ENCODE data around the gene SLC3A2.

The SLC3A2 gene

DNA sequence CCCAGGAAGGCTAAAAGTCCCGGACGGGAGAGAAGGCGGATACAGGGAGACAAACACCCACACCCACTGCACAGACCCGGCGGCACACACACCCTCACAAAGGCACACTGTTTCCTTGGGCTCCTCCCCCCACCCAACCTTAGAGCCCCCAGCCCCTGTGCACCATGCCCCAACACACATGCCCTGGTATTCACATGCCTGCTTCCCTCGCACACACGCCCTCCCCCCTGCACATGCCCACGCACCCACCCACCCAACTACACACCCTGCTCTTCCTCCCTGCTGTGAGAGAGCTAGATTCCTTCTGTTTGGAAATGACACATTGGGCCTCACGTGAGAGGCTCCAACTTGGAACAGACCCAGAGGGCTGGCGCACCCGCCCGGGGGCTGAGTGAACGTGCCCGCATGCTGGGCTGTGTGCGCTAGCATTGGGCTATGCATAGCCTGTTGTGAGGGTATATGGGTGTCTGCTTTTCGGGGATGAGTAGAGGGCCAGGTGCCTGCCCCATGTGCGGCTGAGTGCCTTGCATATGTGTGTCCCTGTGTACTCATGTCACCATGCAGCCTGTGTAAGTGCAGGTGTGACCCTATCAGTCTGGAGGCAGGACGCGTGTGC, 41.0 kb downstream of the SLC3A2 start:
- TF ChIP-seq, protein P1, sequence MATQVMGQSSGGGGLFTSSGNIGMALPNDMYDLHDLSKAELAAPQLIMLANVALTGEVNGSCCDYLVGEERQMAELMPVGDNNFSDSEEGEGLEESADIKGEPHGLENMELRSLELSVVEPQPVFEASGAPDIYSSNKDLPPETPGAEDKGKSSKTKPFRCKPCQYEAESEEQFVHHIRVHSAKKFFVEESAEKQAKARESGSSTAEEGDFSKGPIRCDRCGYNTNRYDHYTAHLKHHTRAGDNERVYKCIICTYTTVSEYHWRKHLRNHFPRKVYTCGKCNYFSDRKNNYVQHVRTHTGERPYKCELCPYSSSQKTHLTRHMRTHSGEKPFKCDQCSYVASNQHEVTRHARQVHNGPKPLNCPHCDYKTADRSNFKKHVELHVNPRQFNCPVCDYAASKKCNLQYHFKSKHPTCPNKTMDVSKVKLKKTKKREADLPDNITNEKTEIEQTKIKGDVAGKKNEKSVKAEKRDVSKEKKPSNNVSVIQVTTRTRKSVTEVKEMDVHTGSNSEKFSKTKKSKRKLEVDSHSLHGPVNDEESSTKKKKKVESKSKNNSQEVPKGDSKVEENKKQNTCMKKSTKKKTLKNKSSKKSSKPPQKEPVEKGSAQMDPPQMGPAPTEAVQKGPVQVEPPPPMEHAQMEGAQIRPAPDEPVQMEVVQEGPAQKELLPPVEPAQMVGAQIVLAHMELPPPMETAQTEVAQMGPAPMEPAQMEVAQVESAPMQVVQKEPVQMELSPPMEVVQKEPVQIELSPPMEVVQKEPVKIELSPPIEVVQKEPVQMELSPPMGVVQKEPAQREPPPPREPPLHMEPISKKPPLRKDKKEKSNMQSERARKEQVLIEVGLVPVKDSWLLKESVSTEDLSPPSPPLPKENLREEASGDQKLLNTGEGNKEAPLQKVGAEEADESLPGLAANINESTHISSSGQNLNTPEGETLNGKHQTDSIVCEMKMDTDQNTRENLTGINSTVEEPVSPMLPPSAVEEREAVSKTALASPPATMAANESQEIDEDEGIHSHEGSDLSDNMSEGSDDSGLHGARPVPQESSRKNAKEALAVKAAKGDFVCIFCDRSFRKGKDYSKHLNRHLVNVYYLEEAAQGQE (IDR thresholded peaks at IDR 0.05; ENCODE audit: insufficient read depth in 1 of 2, low read depth in 2 of 2, low read length in 2 of 2) = no peak
- TF ChIP-seq SIN3A (IDR thresholded peaks at IDR 0.05; ENCODE audit: borderline replicate concordance, insufficient read depth, low read length) (no peak), FOXP2 (optimal IDR thresholded peaks at IDR 0.05; ENCODE audit: borderline replicate concordance, extremely low read depth, extremely low read length, insufficient read depth) (no peak), POLR2AphosphoS5 (IDR thresholded peaks at IDR 0.05; ENCODE audit: low read depth, low read length) (no peak), TAF1 (IDR thresholded peaks at IDR 0.05; ENCODE audit: borderline replicate concordance, insufficient read depth, low read length) (no peak)

DNA sequence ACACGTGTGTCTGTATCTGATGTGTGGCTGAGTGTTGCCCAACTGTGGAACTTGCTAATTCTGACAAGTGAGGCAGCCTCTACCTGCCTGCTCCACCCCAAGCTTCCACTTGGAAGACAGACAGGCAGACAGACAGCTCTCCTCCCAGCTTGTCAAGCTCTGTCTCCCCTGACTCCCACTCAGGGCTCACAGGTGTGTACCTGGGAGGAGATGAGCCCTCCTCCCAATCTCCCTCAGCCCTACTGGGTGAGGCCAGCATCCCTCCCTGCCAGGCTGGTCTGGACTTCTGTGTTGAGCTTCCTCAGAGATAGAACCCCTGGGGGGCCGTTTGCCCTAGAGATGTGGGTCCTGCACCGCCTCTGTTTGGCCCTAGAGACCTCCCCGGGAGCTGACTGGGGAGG, 41.5 kb downstream of the SLC3A2 start:
- TF ChIP-seq, protein P1 (IDR thresholded peaks at IDR 0.05; ENCODE audit: insufficient read depth in 1 of 2, low read depth in 2 of 2, low read length in 2 of 2) = no peak
- TF ChIP-seq TAF1 (IDR thresholded peaks at IDR 0.05; ENCODE audit: borderline replicate concordance, insufficient read depth, low read length) (no peak), SIN3A (IDR thresholded peaks at IDR 0.05; ENCODE audit: borderline replicate concordance, insufficient read depth, low read length) (no peak), FOXP2 (optimal IDR thresholded peaks at IDR 0.05; ENCODE audit: borderline replicate concordance, extremely low read depth, extremely low read length, insufficient read depth) (no peak), POLR2AphosphoS5 (IDR thresholded peaks at IDR 0.05; ENCODE audit: low read depth, low read length) (no peak)

DNA sequence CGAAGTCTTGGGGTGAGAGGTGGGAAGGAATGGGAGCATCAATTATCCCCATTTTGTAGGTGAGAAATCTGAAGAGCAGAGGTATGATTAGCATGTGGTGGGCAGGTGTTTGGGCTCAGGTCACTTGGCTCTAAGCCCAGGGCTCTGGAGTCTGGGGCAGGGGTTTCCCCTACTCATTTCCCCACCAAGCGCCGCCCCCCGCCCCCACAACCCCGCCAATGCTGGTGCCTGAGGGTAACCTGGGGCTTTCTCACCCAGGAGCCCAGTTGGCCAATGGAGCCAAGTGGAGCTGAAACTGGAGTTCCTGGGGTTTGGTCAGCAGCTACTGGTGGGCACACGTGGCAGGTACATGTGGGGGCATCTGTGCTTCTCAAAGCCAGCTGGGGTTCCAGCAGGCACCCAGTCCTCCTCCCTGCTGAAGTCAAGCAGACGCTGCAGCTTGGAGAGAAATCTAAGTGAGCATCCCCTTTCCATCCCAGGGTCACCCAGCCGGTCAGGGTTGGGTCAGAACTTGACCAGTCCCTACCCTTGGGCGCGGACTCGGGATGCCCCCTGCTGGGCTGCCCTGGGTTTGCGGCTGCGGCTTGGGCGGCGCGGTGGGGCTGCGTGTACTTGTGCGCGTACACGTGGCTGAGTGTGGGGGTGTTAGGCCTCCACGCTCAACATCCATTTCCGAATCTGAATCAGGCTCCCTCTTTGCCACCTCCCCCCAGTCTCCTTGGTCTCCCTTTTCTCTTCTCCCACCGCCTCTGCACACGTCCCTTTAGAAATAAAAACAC, 42.1 kb downstream of the SLC3A2 start:
- TF ChIP-seq, protein P1 (IDR thresholded peaks at IDR 0.05; ENCODE audit: insufficient read depth in 1 of 2, low read depth in 2 of 2, low read length in 2 of 2) = no peak
- no peak for TF ChIP-seq SIN3A (IDR thresholded peaks at IDR 0.05; ENCODE audit: borderline replicate concordance, insufficient read depth, low read length)
- no peak for TF ChIP-seq POLR2AphosphoS5 (IDR thresholded peaks at IDR 0.05; ENCODE audit: low read depth, low read length)
- TF ChIP-seq FOXP2 (optimal IDR thresholded peaks at IDR 0.05; ENCODE audit: borderline replicate concordance, extremely low read depth, extremely low read length, insufficient read depth) = no peak
- TF ChIP-seq TAF1 (IDR thresholded peaks at IDR 0.05; ENCODE audit: borderline replicate concordance, insufficient read depth, low read length) = no peak

DNA sequence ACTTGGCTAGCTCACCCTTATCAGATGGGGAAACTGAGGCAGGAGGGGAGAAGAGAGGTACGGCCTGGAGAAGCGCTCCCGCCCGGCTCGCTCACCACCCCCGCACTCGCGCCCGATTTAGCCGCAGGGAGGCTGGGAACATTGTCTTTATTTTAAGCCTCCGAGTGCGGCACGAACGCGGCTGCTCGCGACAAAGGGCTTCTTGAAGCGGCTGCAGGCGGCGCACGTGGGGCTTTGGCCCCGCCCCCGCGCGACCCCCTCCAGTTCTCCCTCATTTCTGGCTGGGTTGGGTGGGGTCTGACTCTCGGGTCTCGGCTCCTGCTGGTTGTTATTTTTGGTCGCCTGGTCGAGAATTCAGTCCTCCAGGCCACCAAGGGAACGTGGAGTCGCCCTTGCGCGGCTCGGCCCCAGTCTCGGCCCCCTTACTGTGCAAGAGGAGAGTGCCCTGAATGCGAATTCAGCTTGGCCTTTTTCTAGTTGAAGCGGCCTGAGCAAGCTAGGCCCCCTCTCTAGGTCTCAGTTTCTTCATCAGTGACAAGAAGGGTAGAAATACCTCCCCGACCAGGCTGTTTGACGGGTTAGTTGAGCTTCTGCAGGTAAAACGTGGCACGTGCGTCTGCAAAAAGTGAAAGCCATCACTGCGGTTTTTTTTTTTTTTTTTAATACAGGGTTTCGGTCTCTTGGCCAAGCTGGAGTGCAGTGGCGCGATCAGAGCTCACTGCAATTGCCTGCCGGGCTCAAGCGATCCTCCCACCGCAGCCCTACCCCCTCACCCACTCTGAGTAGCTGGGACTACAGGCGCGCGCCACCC, 43.1 kb downstream of the SLC3A2 start:
- no peak for TF ChIP-seq FOXP2 (optimal IDR thresholded peaks at IDR 0.05; ENCODE audit: borderline replicate concordance, extremely low read depth, extremely low read length, insufficient read depth)
- no peak for TF ChIP-seq SIN3A (IDR thresholded peaks at IDR 0.05; ENCODE audit: borderline replicate concordance, insufficient read depth, low read length)
- TF ChIP-seq, protein P1 (IDR thresholded peaks at IDR 0.05; ENCODE audit: insufficient read depth in 1 of 2, low read depth in 2 of 2, low read length in 2 of 2) = no peak
- no peak for TF ChIP-seq TAF1 (IDR thresholded peaks at IDR 0.05; ENCODE audit: borderline replicate concordance, insufficient read depth, low read length)
- TF ChIP-seq POLR2AphosphoS5 (IDR thresholded peaks at IDR 0.05; ENCODE audit: low read depth, low read length) = no peak
